ENCODE measurements around the gene METAP1D. TPM values are rescaled to one million over a fixed set of nuclear protein-coding genes. Genes with fewer than 3 reads are reported as not detected.

The METAP1D gene
- total RNA-seq, 1 experiment from 2014 or later, result 8.6 TPM

GRCh38 chr2:172087780-172088244 lies 88.1 kb downstream of the METAP1D start:
- BruUV-seq (replicated peaks), result no TSS peak
- no peak for DNase-seq (ENCODE audit: low read depth, low spot score)
- ChIA-PET CTCF (no interaction called here), POLR2A (interaction anchor here (0.6 kb wide), 1 partner anchor 183 kb away, joined by 5 read pairs; no protein-coding TSS in a partner anchor)
- H3K36me3 ChIP-seq (ENCODE audit: control insufficient read depth, insufficient read depth, low read length), result no peaks in the 10 kb centered on the region
- no peak overlapping the region for H3K27ac ChIP-seq (ENCODE audit: low read length)
- in situ Hi-C loops (cut with HindIII; ENCODE audit: low pct_unique_long_range_greater_than_20kb, low sequenced_read_pairs) (no loop called here), intact Hi-C loops (cut with micrococcal nuclease; ENCODE audit: unreplicated experiment) (no loop called here)
- no peak for ATAC-seq
- H3K27me3 ChIP-seq (ENCODE audit: control insufficient read depth, insufficient read depth, low read length), result no peaks in the 10 kb centered on the region
- TF ChIP-seq TCF7L2 (IDR thresholded peaks at IDR 0.05; ENCODE audit: low read depth, low read length), result no peak
- TF ChIP-seq CTCF (IDR thresholded peaks at IDR 0.05), result no peak
- no peak for TF ChIP-seq REST (IDR thresholded peaks at IDR 0.05; ENCODE audit: insufficient read depth in 1 of 2, low read depth in 2 of 2, low read length in 1 of 2)
- no peak for TF ChIP-seq SIN3A (IDR thresholded peaks at IDR 0.05; ENCODE audit: borderline replicate concordance, insufficient read depth, low read depth, low read length)
- no peak for TF ChIP-seq POLR2AphosphoS5 (IDR thresholded peaks at IDR 0.05; ENCODE audit: low read depth, low read length)
- no peaks in the 10 kb centered on the region; the same call in 1 of the 2 replicates for H3K4me1 ChIP-seq (ENCODE audit: control insufficient read depth, insufficient read depth, low read length)
- no peak overlapping the region for H3K4me3 ChIP-seq (ENCODE audit: low read depth in 2 of 2, low read length in 2 of 2)
- no peaks in the 10 kb centered on the region for H3K9me3 ChIP-seq (ENCODE audit: control insufficient read depth, insufficient read depth, low read depth, low read length)

GRCh38 chr2:172088245-172089004 lies 88.7 kb downstream of the METAP1D start:
- no peaks in the 10 kb centered on the region for H3K9me3 ChIP-seq (ENCODE audit: control insufficient read depth, insufficient read depth, low read depth, low read length)
- no peak for ATAC-seq
- H3K36me3 ChIP-seq (ENCODE audit: control insufficient read depth, insufficient read depth, low read length), result no peaks in the 10 kb centered on the region
- H3K27me3 ChIP-seq (ENCODE audit: control insufficient read depth, insufficient read depth, low read length), result no peaks in the 10 kb centered on the region
- in situ Hi-C loops (cut with HindIII; ENCODE audit: low pct_unique_long_range_greater_than_20kb, low sequenced_read_pairs), result no loop called here
- no peaks in the 10 kb centered on the region; the same call in 1 of the 2 replicates for H3K4me1 ChIP-seq (ENCODE audit: control insufficient read depth, insufficient read depth, low read length)
- H3K4me3 ChIP-seq (ENCODE audit: low read depth in 2 of 2, low read length in 2 of 2), result no peak overlapping the region
- ChIA-PET CTCF (no interaction called here), POLR2A (interaction anchor here (0.6 to 0.9 kb wide), 2 partner anchors 30 to 184 kb away, joined by 3 to 5 read pairs; no protein-coding TSS in a partner anchor)
- TF ChIP-seq CTCF (IDR thresholded peaks at IDR 0.05), result no peak
- no peak for TF ChIP-seq REST (IDR thresholded peaks at IDR 0.05; ENCODE audit: insufficient read depth in 1 of 2, low read depth in 2 of 2, low read length in 1 of 2)
- TF ChIP-seq TCF7L2 (IDR thresholded peaks at IDR 0.05; ENCODE audit: low read depth, low read length), result no peak
- TF ChIP-seq SIN3A (IDR thresholded peaks at IDR 0.05; ENCODE audit: borderline replicate concordance, insufficient read depth, low read depth, low read length), result no peak
- TF ChIP-seq POLR2AphosphoS5 (IDR thresholded peaks at IDR 0.05; ENCODE audit: low read depth, low read length), result no peak
- no peak for DNase-seq (ENCODE audit: low read depth, low spot score)
- intact Hi-C loops (cut with micrococcal nuclease; ENCODE audit: unreplicated experiment), result no loop called here
- no TSS peak for BruUV-seq (replicated peaks)
- no peak overlapping the region; the same call in 1 of the 2 replicates for H3K27ac ChIP-seq (ENCODE audit: low read length)

Measured in Panc1 (cell line).